Peyer's patch (tissue), 4 donors: Measurements from ENCODE around the gene ENOX2.

Experiments
- CTCF ChIP-seq, 6 experiments: fragments of 450-650 bp in 4 of 6; fragments of 200-600 bp in 2 of 6; sonication (generic) in 1 of 6; IDR thresholded peaks; one replicate each; pipeline ENCODE4 v1.5.1; 2017 to 2019; ENCODE audit warnings: antibody characterized with exemption in 6 of 6, mild to moderate bottlenecking in 3 of 6, moderate library complexity in 1 of 6
- POLR2A ChIP-seq, 2 donors: fragments of 450-650 bp; IDR thresholded peaks; one replicate each; pipeline ENCODE4 v1.5.1; 2017; ENCODE audit warnings: antibody characterized with exemption in 2 of 2, mild to moderate bottlenecking in 2 of 2, moderate library complexity in 2 of 2

- no peak for TF ChIP-seq CTCF (IDR thresholded peaks at IDR 0.05)
- no peak for TF ChIP-seq POLR2A (IDR thresholded peaks at IDR 0.05)
Observed at GRCh38 chrX:130770615-130771014, 132.4 kb downstream of the ENOX2 start.
